Liver (tissue), 9 donors: ENCODE measurements around the gene IL37. TPM values are rescaled to one million over a fixed set of nuclear protein-coding genes. Genes with fewer than 3 reads are reported as not detected.

Experiments
- DNase-seq: peaks from one replicate; pipeline ENCODE4 v3.0.0-alpha.2; 2017; ENCODE audit warnings: low spot score
- H3K27ac ChIP-seq, 2 donors: one replicate each; pipeline ENCODE4 v1.7.0; 2013; ENCODE audit warnings: inconsistent platforms in 2 of 2, low read length in 2 of 2, control low read depth in 1 of 2, low read depth in 1 of 2, mild to moderate bottlenecking in 1 of 2
- H3K27me3 ChIP-seq, 4 donors: one replicate each; pipeline versions ENCODE4 v1.6.1 to v1.7.0; 2013; ENCODE audit warnings: low read length in 3 of 4, inconsistent platforms in 1 of 4, mild to moderate bottlenecking in 1 of 4, moderate library complexity in 1 of 4; ENCODE audit not compliant: control insufficient read depth in 4 of 4, insufficient read depth in 4 of 4
- H3K36me3 ChIP-seq, 4 donors: one replicate each; pipeline versions ENCODE4 v1.6.1 to v1.7.0; 2013; ENCODE audit warnings: low read length in 3 of 4, mild to moderate bottlenecking in 3 of 4, low read depth in 1 of 4, moderate library complexity in 1 of 4; ENCODE audit not compliant: control insufficient read depth in 4 of 4, insufficient read depth in 3 of 4
- H3K4me1 ChIP-seq, 4 donors: one replicate each; pipeline versions ENCODE4 v1.6.1 to v1.7.0; 2013; ENCODE audit warnings: low read length in 3 of 4, mild to moderate bottlenecking in 3 of 4, moderate library complexity in 1 of 4; ENCODE audit not compliant: control insufficient read depth in 4 of 4, insufficient read depth in 4 of 4
- H3K4me3 ChIP-seq, 3 donors: one replicate each; pipeline versions ENCODE4 v1.6.1 to v1.7.0; 2013; ENCODE audit warnings: low read length in 3 of 3, control low read depth in 1 of 3, low read depth in 1 of 3, mild to moderate bottlenecking in 1 of 3
- H3K9ac ChIP-seq, 2 donors: one replicate each; pipeline ENCODE4 v1.7.0; 2013; ENCODE audit warnings: low read length in 2 of 2, mild to moderate bottlenecking in 2 of 2, moderate library complexity in 2 of 2, control low read depth in 1 of 2, low read depth in 1 of 2
- H3K9me3 ChIP-seq, 4 donors: one replicate each; pipeline versions ENCODE4 v1.6.1 to v1.7.0; 2013; ENCODE audit warnings: low read length in 3 of 4; ENCODE audit not compliant: control insufficient read depth in 4 of 4
- ATF3 ChIP-seq: IDR thresholded peaks from 2 replicates; pipeline ENCODE4 v1.6.1; 2016; ENCODE audit warnings: antibody characterized with exemption
- CTCF ChIP-seq: fragments of 150-350 bp; IDR thresholded peaks from 2 replicates; pipeline ENCODE4 v1.5.1; 2017; ENCODE audit warnings: improper control_type of control experiment, low read depth, low read length; ENCODE audit not compliant: missing input control
- EGR1 ChIP-seq, 2 donors: IDR thresholded peaks; 2 replicates each; pipeline ENCODE4 v1.6.1; 2016 to 2018; ENCODE audit warnings: antibody characterized with exemption in 2 of 2, low read depth in 2 of 2
- FOXA1 ChIP-seq: IDR thresholded peaks from 2 replicates; pipeline ENCODE4 v1.6.1; 2016; ENCODE audit warnings: antibody characterized with exemption
- FOXA2 ChIP-seq: IDR thresholded peaks from 2 replicates; pipeline ENCODE4 v1.6.1; 2016; ENCODE audit warnings: antibody characterized with exemption
- GABPA ChIP-seq, 2 donors: IDR thresholded peaks in 1 of 2; conservative IDR thresholded peaks in 1 of 2; 2 replicates each; pipeline ENCODE4 v1.6.1; 2016; ENCODE audit warnings: antibody characterized with exemption in 2 of 2, mild to moderate bottlenecking in 1 of 2, moderate library complexity in 1 of 2
- HNF4A ChIP-seq, 2 donors: conservative IDR thresholded peaks; 2 replicates each; pipeline ENCODE4 v1.6.1; 2016; ENCODE audit warnings: antibody characterized with exemption in 2 of 2, mild to moderate bottlenecking in 2 of 2
- HNF4G ChIP-seq: IDR thresholded peaks from 2 replicates; pipeline ENCODE4 v1.6.1; 2016; ENCODE audit warnings: antibody characterized with exemption
- JUND ChIP-seq, 2 donors: IDR thresholded peaks; 2 replicates each; pipeline ENCODE4 v1.6.1; 2016; ENCODE audit warnings: antibody characterized with exemption in 2 of 2
- MAX ChIP-seq: IDR thresholded peaks from 2 replicates; pipeline ENCODE4 v1.6.1; 2016; ENCODE audit warnings: antibody characterized with exemption
- NR2F2 ChIP-seq: IDR thresholded peaks from 2 replicates; pipeline ENCODE4 v1.6.1; 2016; ENCODE audit warnings: antibody characterized with exemption
- RAD21 ChIP-seq, 2 donors: IDR thresholded peaks; 2 replicates each; pipeline ENCODE4 v1.6.1; 2016; ENCODE audit warnings: antibody characterized with exemption in 2 of 2, mild to moderate bottlenecking in 2 of 2
- REST ChIP-seq: IDR thresholded peaks from 2 replicates; pipeline ENCODE4 v1.6.1; 2016; ENCODE audit warnings: antibody characterized with exemption, mild to moderate bottlenecking
- RXRA ChIP-seq, 2 donors: IDR thresholded peaks; 2 replicates each; pipeline ENCODE4 v1.6.1; 2017 to 2018; ENCODE audit warnings: antibody characterized with exemption in 2 of 2, mild to moderate bottlenecking in 1 of 2
- SP1 ChIP-seq: IDR thresholded peaks from 2 replicates; pipeline ENCODE4 v1.6.1; 2018; ENCODE audit warnings: antibody characterized with exemption, mild to moderate bottlenecking
- TAF1 ChIP-seq: conservative IDR thresholded peaks from 2 replicates; pipeline ENCODE4 v1.6.1; 2016; ENCODE audit warnings: antibody characterized with exemption, mild to moderate bottlenecking
- YY1 ChIP-seq: IDR thresholded peaks from 2 replicates; pipeline ENCODE4 v1.6.1; 2016; ENCODE audit warnings: antibody characterized with exemption, mild to moderate bottlenecking
- ZBTB33 ChIP-seq: IDR thresholded peaks from 2 replicates; pipeline ENCODE4 v1.6.1; 2016; ENCODE audit warnings: antibody characterized with exemption
- WGBS: extraction: QIAGEN DNeasy Blood & Tissue Kit; methylation state at CpG from one replicate; pipeline ENCODE4 v1.1.7; 2013; 5-methylcytosine and 5-hydroxymethylcytosine counted together
- polyA plus RNA-seq, 2 donors: library from polyadenylated mRNA; stranded (reverse) in 1 of 2; unstranded in 1 of 2; fragments of 200-250 nt in 1 of 2; fragments of >200 nt in 1 of 2; fragmentation: Nextera tagmentation in 1 of 2; extraction: Ambion mirVana in 1 of 2; gene quantifications; one replicate each; pipeline versions ENCODE4 v1.2.1 to v1.2.3, GENCODE V29; 2013 to 2015
- total RNA-seq, 2 donors: library from RNA; depleted of rRNA; stranded (reverse); fragments of >200 nt; gene quantifications; one replicate each; pipeline ENCODE4 v1.2.3, GENCODE V29; 2014
- donor health status: healthy.
- donor health status: healthy.
- donor health status: healthy.
- donor health status: healthy.
- donor health status: healthy.

IL37 gene
- total and polyA plus RNA-seq, 4 donors, result not detected

- TF ChIP-seq REST (no peak), MAX (no peak), FOXA2 (peak; percentile 5), HNF4A (conservative IDR thresholded peaks at IDR 0.05) (peak; percentile 8 to 42), RXRA (IDR thresholded peaks at IDR 0.05) (peak; percentile 47 to 76), EGR1 (IDR thresholded peaks at IDR 0.05; ENCODE audit: low read depth in 2 of 2) (no peak), YY1 (no peak), NR2F2 (peak; percentile 15), ATF3 (no peak), JUND (IDR thresholded peaks at IDR 0.05) (no peak), RAD21 (IDR thresholded peaks at IDR 0.05) (peak; percentile 98 to 100), FOXA1 (no peak), CTCF (peak; percentile 92), TAF1 (no peak)
- Histone ChIP-seq H3K36me3 (no peaks in the 10 kb centered on the region), H3K9ac (no peak overlapping the region), H3K9me3 (no peaks in the 10 kb centered on the region), H3K27ac (no peak overlapping the region), H3K4me1 (peaks cover 0 to 3% (median 0%) of the 10 kb centered on the region in 4 donors), H3K27me3 (no peaks in the 10 kb centered on the region), H3K4me3 (no peak overlapping the region)
- WGBS, result 39% methylated on average over 6 of the region's 6 CpGs
- peak; percentile 79 for DNase-seq
These were observed 26.0 kb upstream of the IL37 start for GRCh38 chr2:112884869-112885505.

GRCh38 chr2:112885506-112885902 is 25.5 kb upstream of the IL37 start:
- no peak overlapping the region for H3K27ac ChIP-seq
- no peak overlapping the region for H3K9ac ChIP-seq
- no peaks in the 10 kb centered on the region for H3K36me3 ChIP-seq
- no peak for DNase-seq
- TF ChIP-seq RXRA (IDR thresholded peaks at IDR 0.05) (no peak), CTCF (no peak), FOXA2 (no peak), YY1 (no peak), SP1 (no peak), RAD21 (IDR thresholded peaks at IDR 0.05) (no peak), HNF4G (no peak), FOXA1 (no peak), ZBTB33 (no peak), JUND (IDR thresholded peaks at IDR 0.05) (no peak), EGR1 (IDR thresholded peaks at IDR 0.05; ENCODE audit: low read depth in 2 of 2) (no peak), GABPA (IDR thresholded peaks at IDR 0.05 in 1 of 2, conservative IDR thresholded peaks at IDR 0.05 in 1 of 2) (no peak), NR2F2 (no peak)
- no peaks in the 10 kb centered on the region for H3K27me3 ChIP-seq
- 69% methylated on average over 4 of the region's 4 CpGs for WGBS
- peaks cover 0 to 3% (median 0%) of the 10 kb centered on the region in 4 donors for H3K4me1 ChIP-seq
- no peaks in the 10 kb centered on the region for H3K9me3 ChIP-seq
- no peak overlapping the region for H3K4me3 ChIP-seq
